AG04450 (cell line): ENCODE measurements around the gene MARVELD1. TPM values are rescaled to one million over a fixed set of nuclear protein-coding genes. Genes with fewer than 3 reads are reported as not detected.

Source experiments
- CTCF ChIA-PET: fragments of 300-600, 350-600 bp; formaldehyde crosslinking; extraction: SDS; loops from one replicate; lab custom pipeline; 2022; ENCODE audit warnings: antibody characterized with exemption, inconsistent platforms; lab: Charles Lee
- POLR2A ChIA-PET: fragments of 350-600 bp; formaldehyde crosslinking; extraction: SDS; loops from one replicate; lab custom pipeline; 2021; ENCODE audit warnings: antibody characterized with exemption, inconsistent platforms; lab: Yijun Ruan, JAX
- DNase-seq: peaks from one replicate; pipeline ENCODE4 v3.0.0-alpha.2; 2011; ENCODE audit warnings: low read depth, low spot score
- H3K27ac ChIP-seq: one replicate; pipeline ENCODE4 v1.5.1; 2012; ENCODE audit warnings: low read depth, low read length, control low read depth
- H3K27me3 ChIP-seq: one replicate; pipeline ENCODE4 v1.6.0; 2012; ENCODE audit warnings: low read length; ENCODE audit not compliant: control insufficient read depth, insufficient read depth
- H3K4me3 ChIP-seq: 2 replicates; pipeline ENCODE4 v1.5.1; 2011; ENCODE audit warnings: mild to moderate bottlenecking, low read depth, low read length, control low read depth
- H3K9me3 ChIP-seq: 2 replicates; pipeline ENCODE4 v1.5.1; 2012; ENCODE audit warnings: low read length; ENCODE audit not compliant: control insufficient read depth, insufficient read depth
- CTCF ChIP-seq: IDR thresholded peaks from 2 replicates; pipeline ENCODE4 v1.5.1; 2011; ENCODE audit warnings: low read depth, low read length, control low read depth, inconsistent platforms
- polyA plus RNA-seq: library from polyadenylated mRNA; depleted of rRNA; stranded (reverse); fragments of >200 nt; gene quantifications from 2 replicates; pipeline ENCODE4 v1.2.3, GENCODE V29; 2011

Gene MARVELD1
- polyA plus RNA-seq, 1 experiment, result 76.2 TPM

DNA sequence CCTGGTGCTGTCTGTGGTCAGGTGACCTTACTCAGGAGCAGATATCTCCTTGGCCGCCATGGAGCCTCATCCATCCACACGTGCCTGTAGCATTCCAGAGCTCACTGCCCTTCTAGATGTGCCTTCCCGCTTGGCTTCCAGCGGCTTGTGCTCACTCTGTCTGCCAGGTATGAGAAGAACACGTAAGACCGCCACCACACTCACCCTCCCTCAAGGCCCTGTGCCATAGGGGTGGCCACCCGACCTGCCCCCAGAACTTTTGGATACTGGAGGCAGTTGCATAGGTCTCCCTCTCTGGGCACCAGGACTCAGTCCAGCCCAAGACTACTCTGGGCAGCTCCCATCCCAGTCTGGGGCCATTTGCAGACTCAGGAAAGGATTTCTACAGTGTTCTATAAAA is 4.1 kb downstream of the MARVELD1 start:
- H3K27me3 ChIP-seq, result no peaks in the 10 kb centered on the region
- CTCF ChIA-PET, result interaction anchor here (1.3 to 5.1 kb wide), 6 partner anchors 8 to 41 kb away, joined by 3 to 31 read pairs (median 6); no protein-coding TSS in a partner anchor
- H3K4me3 ChIP-seq, result no peak overlapping the region

DNA sequence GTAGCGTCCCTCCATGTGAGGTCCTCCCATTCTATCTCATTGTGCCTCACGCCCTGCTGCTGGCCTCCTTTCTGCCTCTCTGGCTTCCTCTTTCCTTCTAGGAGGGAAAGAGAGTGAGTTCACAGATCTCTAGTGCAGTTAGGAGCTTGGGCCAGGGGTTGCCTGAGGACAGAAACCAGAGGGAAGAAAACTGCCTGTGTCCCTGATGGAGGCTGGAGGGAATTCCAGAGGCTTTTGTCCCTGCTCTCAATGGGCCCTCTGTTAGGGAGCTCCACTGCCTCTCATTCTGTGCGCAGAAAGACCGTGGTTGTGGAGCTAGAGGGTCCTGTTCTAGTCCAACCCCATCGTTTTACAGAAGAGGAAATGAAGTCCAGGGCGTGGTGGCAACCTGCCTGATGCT is 4.6 kb downstream of the MARVELD1 start:
- CTCF ChIA-PET, result interaction anchor here (1.8 to 5.1 kb wide), 2 partner anchors 9 to 13 kb away, joined by 5 to 31 read pairs; no protein-coding TSS in a partner anchor
- Histone ChIP-seq H3K27ac (peak overlapping the region; percentile 11), H3K9me3 (no peaks in the 10 kb centered on the region; the same call in 1 of the 2 replicates), H3K4me3 (no peak overlapping the region), H3K27me3 (no peaks in the 10 kb centered on the region)
- POLR2A ChIA-PET, result no interaction called here
- no peak for TF ChIP-seq CTCF
- DNase-seq, result no peak

More for the DNA sequence above, 4.1 kb downstream of the MARVELD1 start:
- POLR2A ChIA-PET, result no interaction called here
- H3K9me3 ChIP-seq, result no peaks in the 10 kb centered on the region; the same call in 1 of the 2 replicates
- no peak for DNase-seq
- no peak overlapping the region for H3K27ac ChIP-seq
- no peak for TF ChIP-seq CTCF

DNA sequence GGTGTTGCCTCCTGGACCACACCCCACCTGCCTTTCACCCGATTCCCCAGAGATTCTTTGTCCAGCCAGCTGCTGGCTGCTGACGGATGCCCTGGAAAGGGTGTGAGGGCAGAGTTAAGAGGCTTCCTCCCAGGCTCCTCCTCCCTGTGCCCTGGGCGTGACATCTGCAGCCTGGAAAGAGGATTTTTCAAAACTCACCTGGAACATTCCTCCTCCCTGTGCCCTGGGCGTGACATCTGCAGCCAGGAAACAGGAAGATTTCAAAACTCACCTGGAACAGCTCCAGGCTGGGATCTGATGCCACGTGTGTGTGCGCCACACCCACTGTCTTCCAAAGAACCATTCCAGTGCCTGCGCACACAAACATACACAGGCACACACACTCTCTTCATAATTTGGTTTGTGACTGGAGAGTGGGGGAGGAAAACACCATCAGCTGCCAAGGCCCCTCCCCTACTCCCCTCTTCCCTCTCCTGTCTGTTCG is 5.2 kb downstream of the MARVELD1 start:
- no peak for TF ChIP-seq CTCF
- no peaks in the 10 kb centered on the region for H3K27me3 ChIP-seq
- CTCF ChIA-PET, result interaction anchor here (1.8 to 5.1 kb wide), 2 partner anchors 9 to 12 kb away, joined by 5 to 31 read pairs; no protein-coding TSS in a partner anchor
- POLR2A ChIA-PET, result interaction anchor here (0.6 kb wide), 1 partner anchor 15 kb away, joined by 6 read pairs; no protein-coding TSS in a partner anchor
- H3K4me3 ChIP-seq, result no peak overlapping the region
- no peak overlapping the region for H3K27ac ChIP-seq
- no peaks in the 10 kb centered on the region; the same call in 1 of the 2 replicates for H3K9me3 ChIP-seq
- no peak for DNase-seq

- DNase-seq, result no peak
- peak overlapping the region; percentile 39 for H3K27ac ChIP-seq
- CTCF ChIA-PET, result interaction anchor here (1.1 to 5.1 kb wide), 4 partner anchors 10 to 43 kb away, joined by 3 to 31 read pairs (median 10); no protein-coding TSS in a partner anchor
- no peak for TF ChIP-seq CTCF
- POLR2A ChIA-PET, result no interaction called here
- H3K27me3 ChIP-seq, result no peaks in the 10 kb centered on the region
- H3K4me3 ChIP-seq, result no peak overlapping the region
- no peaks in the 10 kb centered on the region for H3K9me3 ChIP-seq
These were observed 6.1 kb downstream of the MARVELD1 start for GRCh38 chr10:97719602-97720001.
